A549 treated with ZK216348 at 1 μM for 4 hours (cell line): ENCODE results near the gene PIK3C3. TPM values are rescaled to one million over a fixed set of nuclear protein-coding genes. Genes with fewer than 3 reads are reported as not detected.

Source experiments
- total RNA-seq: library from RNA; stranded (reverse); fragments of 200-300 nt; extraction: Qiagen RNA extraction; gene quantifications from 5 replicates; pipeline ENCODE4 v1.2.3, GENCODE V29; 2022; ENCODE audit warnings: low read depth

The PIK3C3 gene
- total RNA-seq: 17.7 to 21.9 TPM (median 19.1 TPM) in 5 replicates

DNA sequence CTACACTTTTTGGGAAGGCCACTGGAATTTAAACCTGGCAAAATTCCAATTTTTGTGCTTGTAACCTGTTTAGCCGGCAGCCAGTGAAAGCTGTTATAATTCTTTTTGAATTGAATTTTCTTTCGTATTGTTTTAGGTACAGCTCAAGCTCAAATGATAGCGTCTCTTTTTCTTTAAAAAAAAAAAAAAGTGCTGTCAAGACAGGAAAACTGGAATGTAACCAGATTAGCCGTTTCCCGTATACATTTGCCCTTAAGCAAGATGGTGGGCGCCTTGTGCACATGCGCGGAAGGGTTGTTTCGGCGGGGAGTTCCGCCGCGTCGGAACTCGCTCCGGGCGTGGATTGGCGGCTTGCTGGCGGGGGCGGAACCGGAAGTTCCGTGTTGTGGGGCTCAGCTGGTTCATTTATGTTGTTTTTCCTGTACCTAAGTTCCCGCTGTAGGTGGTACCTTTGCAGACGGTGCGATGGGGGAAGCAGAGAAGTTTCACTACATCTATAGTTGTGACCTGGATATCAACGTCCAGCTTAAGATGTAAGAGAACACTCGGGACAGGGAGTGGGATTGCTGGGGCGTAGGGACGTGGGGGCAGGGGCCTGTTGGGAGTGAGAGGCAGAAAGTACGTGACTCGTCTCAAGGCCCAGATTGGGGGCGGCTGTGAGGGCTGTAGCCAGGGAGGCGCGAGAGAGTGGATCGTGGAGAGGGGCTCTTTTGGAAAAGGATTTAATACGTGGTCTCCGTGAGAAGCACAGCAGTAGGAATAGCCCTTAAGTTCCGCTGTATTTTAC, at the start of gene PIK3C3:
PIK3C3 (plus strand) TSS at position 408 of the 787 bp plus-strand sequence; CDS start at position 466, 58 bp downstream.

